GM12878 (cell line): ENCODE results near the gene NT5E. TPM values are rescaled to one million over a fixed set of nuclear protein-coding genes. Genes with fewer than 3 reads are reported as not detected.

Source experiments
- ATF3 ChIP-seq: IDR thresholded peaks from 2 replicates; pipeline ENCODE4 v1.6.1; 2011; ENCODE audit warnings: low read depth, mild to moderate bottlenecking, low read length, moderate library complexity, borderline replicate concordance; ENCODE audit errors: extremely low read depth
- BCL11A ChIP-seq: IDR thresholded peaks from 2 replicates; pipeline ENCODE4 v1.6.1; 2011; ENCODE audit warnings: low read depth, low read length
- FOS ChIP-seq: IDR thresholded peaks from 3 replicates; pipeline ENCODE4 v1.6.1; 2011; ENCODE audit warnings: borderline replicate concordance; ENCODE audit not compliant: insufficient read length; ENCODE audit errors: extremely low read depth
- FOXK2 ChIP-seq: fragments of 450-650 bp; IDR thresholded peaks from 2 replicates; pipeline ENCODE4 v1.6.1; 2017; ENCODE audit warnings: mild to moderate bottlenecking, moderate library complexity
- GABPA ChIP-seq: IDR thresholded peaks from 2 replicates; pipeline ENCODE4 v1.6.1; 2014; ENCODE audit warnings: antibody characterized with exemption, low read depth, mild to moderate bottlenecking, inconsistent platforms
- HDAC6 ChIP-seq: fragments of 200-600 bp; sonication (generic); IDR thresholded peaks from one replicate; pipeline ENCODE4 v1.8.0; 2017; ENCODE audit warnings: antibody characterized with exemption; ENCODE audit not compliant: unreplicated experiment
- JUNB ChIP-seq: IDR thresholded peaks from 2 replicates; pipeline ENCODE4 v1.6.1; 2016; ENCODE audit warnings: antibody characterized with exemption, mild to moderate bottlenecking
- NFXL1 ChIP-seq: fragments of 450-650 bp; IDR thresholded peaks from 2 replicates; pipeline ENCODE4 v1.6.1; 2017; ENCODE audit warnings: antibody characterized with exemption, mild to moderate bottlenecking, borderline replicate concordance
- NR2F1 ChIP-seq: fragments of 450-650 bp; conservative IDR thresholded peaks from 2 replicates; pipeline ENCODE4 v1.6.1; 2017; ENCODE audit warnings: mild to moderate bottlenecking
- POLR2AphosphoS5 ChIP-seq: IDR thresholded peaks from 2 replicates; pipeline ENCODE4 v1.6.1; 2011; ENCODE audit warnings: mild to moderate bottlenecking, low read length, inconsistent platforms
- RB1 ChIP-seq: fragments of 450-650 bp; formaldehyde crosslinking; IDR thresholded peaks from 2 replicates; pipeline ENCODE4 v1.6.1; 2017; ENCODE audit warnings: mild to moderate bottlenecking, borderline replicate concordance
- RUNX3 ChIP-seq: IDR thresholded peaks from 2 replicates; pipeline ENCODE4 v1.6.1; 2012; ENCODE audit warnings: low read length, inconsistent platforms
- SRF ChIP-seq, 2 experiments: IDR thresholded peaks; 2 replicates each; pipeline ENCODE4 v1.6.1; 2011; ENCODE audit warnings: low read depth in 2 of 2, low read length in 2 of 2, mild to moderate bottlenecking in 1 of 2, moderate library complexity in 1 of 2
- TAF1 ChIP-seq: IDR thresholded peaks from 2 replicates; pipeline ENCODE4 v1.6.1; 2011; ENCODE audit warnings: mild to moderate bottlenecking, low read depth, low read length, borderline replicate concordance
- TBL1XR1 ChIP-seq: IDR thresholded peaks from 2 replicates; pipeline ENCODE4 v1.6.1; 2012; ENCODE audit warnings: low read depth, low read length, improper control_type of control experiment
- YY1 ChIP-seq: IDR thresholded peaks from 2 replicates; pipeline ENCODE4 v1.6.1; 2011; ENCODE audit warnings: low read depth, mild to moderate bottlenecking, low read length
- ZNF384 ChIP-seq: IDR thresholded peaks from 2 replicates; pipeline ENCODE4 v1.6.1; 2012; ENCODE audit warnings: low read depth, mild to moderate bottlenecking, low read length, improper control_type of control experiment, borderline replicate concordance
- ZNF622 ChIP-seq: fragments of 450-650 bp; IDR thresholded peaks from 2 replicates; pipeline ENCODE4 v1.6.1; 2017; ENCODE audit warnings: mild to moderate bottlenecking, inconsistent platforms
- polyA plus RNA-seq, 11 experiments: library from polyadenylated mRNA; depleted of rRNA in 4 of 11; unstranded in 6 of 11; stranded (reverse) in 5 of 11; fragments of >200 nt; fragmentation: Nextera tagmentation in 4 of 11; fragmentation: Illumina TruSeq in 1 of 11; extraction: Ambion mirVana in 4 of 11; extraction: Trizol in 1 of 11; gene quantifications; 1 replicate in 1 of 11; 2 replicates in 10 of 11; pipeline versions ENCODE4 v1.2.1 to v1.2.3, GENCODE V29; 2011 to 2016; ENCODE audit warnings: inconsistent platforms in 2 of 11, missing spikeins in 2 of 11, low read depth in 1 of 11
- total RNA-seq, 4 experiments: library from RNA; depleted of rRNA in 3 of 4; stranded (reverse); fragments of >200 nt in 3 of 4; fragmentation: Illumina TruSeq in 1 of 4; extraction: Trizol in 1 of 4; gene quantifications; 2 replicates each; pipeline versions ENCODE4 v1.2.1 to v1.2.3, GENCODE V29; 2013 to 2021
- TF ChIP-seq, protein P1 (sequence below): fragments of 450-650 bp; IDR thresholded peaks from 2 replicates; pipeline ENCODE4 v1.6.1; 2014; ENCODE audit warnings: mild to moderate bottlenecking
- TF ChIP-seq, protein P2 (sequence below): fragments of 450-650 bp; formaldehyde crosslinking; IDR thresholded peaks from 2 replicates; pipeline ENCODE4 v1.4.0; 2020; ENCODE audit warnings: mild to moderate bottlenecking, moderate library complexity
- TF ChIP-seq, protein P3 (sequence below): IDR thresholded peaks from 2 replicates; pipeline ENCODE4 v1.6.1; 2012; ENCODE audit warnings: low read length, inconsistent platforms

The NT5E gene
- total and polyA plus RNA-seq, 10 of the 15 experiments (the other 5 are each of a cell fraction or from before 2014, with no cell fraction given) = 1.9 to 9.7 (median 7.3) TPM

- TF ChIP-seq, protein P1, sequence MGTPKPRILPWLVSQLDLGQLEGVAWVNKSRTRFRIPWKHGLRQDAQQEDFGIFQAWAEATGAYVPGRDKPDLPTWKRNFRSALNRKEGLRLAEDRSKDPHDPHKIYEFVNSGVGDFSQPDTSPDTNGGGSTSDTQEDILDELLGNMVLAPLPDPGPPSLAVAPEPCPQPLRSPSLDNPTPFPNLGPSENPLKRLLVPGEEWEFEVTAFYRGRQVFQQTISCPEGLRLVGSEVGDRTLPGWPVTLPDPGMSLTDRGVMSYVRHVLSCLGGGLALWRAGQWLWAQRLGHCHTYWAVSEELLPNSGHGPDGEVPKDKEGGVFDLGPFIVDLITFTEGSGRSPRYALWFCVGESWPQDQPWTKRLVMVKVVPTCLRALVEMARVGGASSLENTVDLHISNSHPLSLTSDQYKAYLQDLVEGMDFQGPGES = no peak
- TF ChIP-seq ATF3 (no peak), POLR2AphosphoS5 (no peak; the same call in 1 of the 2 replicates), FOS (no peak), GABPA (no peak), BCL11A (no peak), NR2F1 (peak; percentile 67), ZNF384 (no peak), JUNB (no peak), TAF1 (0 out of 2 replicates have a peak, but pooled peaks have one; percentile 22), TBL1XR1 (no peak), NFXL1 (no peak), RUNX3 (no peak), SRF (IDR thresholded peaks at IDR 0.05; ENCODE audit: low read depth in 2 of 2, low read length in 2 of 2) (no peak), YY1 (0 out of 2 replicates have a peak, but pooled peaks have one; percentile 6), RB1 (peak; percentile 49; the same call in 1 of the 2 replicates), ZNF622 (no peak), FOXK2 (no peak), HDAC6 (no peak)
- TF ChIP-seq, protein P2, sequence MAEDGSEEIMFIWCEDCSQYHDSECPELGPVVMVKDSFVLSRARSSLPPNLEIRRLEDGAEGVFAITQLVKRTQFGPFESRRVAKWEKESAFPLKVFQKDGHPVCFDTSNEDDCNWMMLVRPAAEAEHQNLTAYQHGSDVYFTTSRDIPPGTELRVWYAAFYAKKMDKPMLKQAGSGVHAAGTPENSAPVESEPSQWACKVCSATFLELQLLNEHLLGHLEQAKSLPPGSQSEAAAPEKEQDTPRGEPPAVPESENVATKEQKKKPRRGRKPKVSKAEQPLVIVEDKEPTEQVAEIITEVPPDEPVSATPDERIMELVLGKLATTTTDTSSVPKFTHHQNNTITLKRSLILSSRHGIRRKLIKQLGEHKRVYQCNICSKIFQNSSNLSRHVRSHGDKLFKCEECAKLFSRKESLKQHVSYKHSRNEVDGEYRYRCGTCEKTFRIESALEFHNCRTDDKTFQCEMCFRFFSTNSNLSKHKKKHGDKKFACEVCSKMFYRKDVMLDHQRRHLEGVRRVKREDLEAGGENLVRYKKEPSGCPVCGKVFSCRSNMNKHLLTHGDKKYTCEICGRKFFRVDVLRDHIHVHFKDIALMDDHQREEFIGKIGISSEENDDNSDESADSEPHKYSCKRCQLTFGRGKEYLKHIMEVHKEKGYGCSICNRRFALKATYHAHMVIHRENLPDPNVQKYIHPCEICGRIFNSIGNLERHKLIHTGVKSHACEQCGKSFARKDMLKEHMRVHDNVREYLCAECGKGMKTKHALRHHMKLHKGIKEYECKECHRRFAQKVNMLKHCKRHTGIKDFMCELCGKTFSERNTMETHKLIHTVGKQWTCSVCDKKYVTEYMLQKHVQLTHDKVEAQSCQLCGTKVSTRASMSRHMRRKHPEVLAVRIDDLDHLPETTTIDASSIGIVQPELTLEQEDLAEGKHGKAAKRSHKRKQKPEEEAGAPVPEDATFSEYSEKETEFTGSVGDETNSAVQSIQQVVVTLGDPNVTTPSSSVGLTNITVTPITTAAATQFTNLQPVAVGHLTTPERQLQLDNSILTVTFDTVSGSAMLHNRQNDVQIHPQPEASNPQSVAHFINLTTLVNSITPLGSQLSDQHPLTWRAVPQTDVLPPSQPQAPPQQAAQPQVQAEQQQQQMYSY = no peak
- TF ChIP-seq, protein P3, sequence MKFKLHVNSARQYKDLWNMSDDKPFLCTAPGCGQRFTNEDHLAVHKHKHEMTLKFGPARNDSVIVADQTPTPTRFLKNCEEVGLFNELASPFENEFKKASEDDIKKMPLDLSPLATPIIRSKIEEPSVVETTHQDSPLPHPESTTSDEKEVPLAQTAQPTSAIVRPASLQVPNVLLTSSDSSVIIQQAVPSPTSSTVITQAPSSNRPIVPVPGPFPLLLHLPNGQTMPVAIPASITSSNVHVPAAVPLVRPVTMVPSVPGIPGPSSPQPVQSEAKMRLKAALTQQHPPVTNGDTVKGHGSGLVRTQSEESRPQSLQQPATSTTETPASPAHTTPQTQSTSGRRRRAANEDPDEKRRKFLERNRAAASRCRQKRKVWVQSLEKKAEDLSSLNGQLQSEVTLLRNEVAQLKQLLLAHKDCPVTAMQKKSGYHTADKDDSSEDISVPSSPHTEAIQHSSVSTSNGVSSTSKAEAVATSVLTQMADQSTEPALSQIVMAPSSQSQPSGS = no peak
These were observed at the start of gene NT5E (continued) for GRCh38 chr6:85449818-85450759.
